Bone marrow (tissue), 2 donors: Measurements from ENCODE around the gene NDNF.

Experiments used
- DNase-seq, 2 donors: peaks; one replicate each; lab custom pipeline; 2025; lab: John Stamatoyannopoulos, UW

NDNF gene

DNA sequence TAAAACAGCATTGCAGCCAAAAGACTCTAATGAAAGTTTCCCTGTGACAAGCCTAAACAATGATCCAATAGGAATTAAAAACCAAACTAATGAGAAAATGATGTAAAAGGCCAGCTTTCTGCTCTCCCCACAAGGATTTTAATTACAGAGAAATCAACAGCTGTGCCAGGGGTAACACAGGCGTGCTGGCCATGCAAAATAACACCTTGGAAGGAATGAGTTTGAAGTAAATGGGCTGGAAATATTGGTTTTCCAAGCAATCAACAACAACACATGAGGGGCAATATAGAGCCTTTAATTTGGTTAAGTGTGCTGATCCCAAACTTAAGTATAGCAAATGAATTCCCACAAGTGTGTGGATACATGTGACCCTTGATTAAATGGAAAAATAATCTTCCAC, 56.9 kb downstream of the NDNF start:
- no peak for DNase-seq

DNA sequence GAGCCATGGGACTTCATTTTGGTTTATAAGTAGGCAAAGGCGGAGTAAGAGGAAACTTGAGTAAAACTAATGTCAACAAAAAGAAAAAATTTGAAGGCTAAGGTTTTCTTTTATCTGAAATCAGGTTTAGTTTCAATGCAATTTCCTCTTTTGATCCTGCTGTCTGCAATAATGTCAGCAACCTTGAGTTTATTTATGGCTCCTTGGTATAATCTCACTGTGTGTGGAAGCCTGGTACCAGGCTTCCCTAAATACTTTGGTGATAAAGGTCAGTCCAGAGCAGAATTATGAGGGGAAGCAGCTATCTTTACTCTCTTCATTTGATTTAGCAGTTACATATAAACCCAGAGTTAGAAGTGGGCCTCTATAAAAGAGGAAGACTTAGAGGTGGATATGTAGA, 57.8 kb downstream of the NDNF start:
- DNase-seq: no peak

DNA sequence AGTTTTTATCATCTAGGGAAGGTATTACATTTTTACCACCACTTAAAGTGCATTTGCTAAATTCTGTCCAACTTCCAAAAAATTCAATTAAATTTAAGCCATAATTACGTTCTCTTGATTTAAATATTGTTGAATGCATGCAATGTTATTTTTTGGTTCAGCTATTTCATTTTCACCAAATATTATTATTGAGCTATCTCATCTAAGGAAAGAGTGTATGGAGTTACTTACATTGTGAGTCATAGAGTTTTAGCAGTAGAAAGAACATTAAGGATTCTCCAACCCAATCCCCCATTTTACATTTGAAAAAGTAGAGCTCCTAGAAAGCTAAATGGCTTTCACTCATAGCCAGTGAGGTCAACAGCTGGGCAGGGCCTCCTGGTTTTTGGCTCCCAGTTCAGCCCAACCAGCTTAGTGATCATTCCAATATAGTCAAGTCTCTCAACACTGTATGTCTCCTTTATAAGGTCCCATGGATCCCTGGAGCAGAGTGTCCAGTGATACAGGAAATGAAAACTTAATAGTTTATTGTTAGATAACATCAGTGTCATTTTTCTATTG, 60.5 kb downstream of the NDNF start:
- no peak for DNase-seq

DNA sequence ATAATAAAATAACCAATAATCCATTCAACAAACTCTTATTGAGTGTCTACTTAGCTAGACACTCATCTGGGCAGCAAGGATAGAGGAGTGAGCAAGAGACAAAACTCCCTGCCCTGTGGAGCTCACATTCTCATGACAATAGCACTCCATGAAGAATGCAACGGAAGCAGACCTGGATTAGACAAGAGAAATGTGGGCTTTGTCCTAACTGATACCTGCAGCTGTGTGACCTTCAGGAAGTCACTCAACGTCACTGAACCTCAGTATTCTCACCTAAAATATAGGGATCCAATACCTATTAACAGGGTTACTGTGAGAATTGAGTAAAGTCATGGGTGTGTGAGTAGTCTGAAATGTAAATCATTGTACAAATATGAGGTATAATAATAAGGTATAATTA, 61.2 kb downstream of the NDNF start:
- no peak for DNase-seq

DNA sequence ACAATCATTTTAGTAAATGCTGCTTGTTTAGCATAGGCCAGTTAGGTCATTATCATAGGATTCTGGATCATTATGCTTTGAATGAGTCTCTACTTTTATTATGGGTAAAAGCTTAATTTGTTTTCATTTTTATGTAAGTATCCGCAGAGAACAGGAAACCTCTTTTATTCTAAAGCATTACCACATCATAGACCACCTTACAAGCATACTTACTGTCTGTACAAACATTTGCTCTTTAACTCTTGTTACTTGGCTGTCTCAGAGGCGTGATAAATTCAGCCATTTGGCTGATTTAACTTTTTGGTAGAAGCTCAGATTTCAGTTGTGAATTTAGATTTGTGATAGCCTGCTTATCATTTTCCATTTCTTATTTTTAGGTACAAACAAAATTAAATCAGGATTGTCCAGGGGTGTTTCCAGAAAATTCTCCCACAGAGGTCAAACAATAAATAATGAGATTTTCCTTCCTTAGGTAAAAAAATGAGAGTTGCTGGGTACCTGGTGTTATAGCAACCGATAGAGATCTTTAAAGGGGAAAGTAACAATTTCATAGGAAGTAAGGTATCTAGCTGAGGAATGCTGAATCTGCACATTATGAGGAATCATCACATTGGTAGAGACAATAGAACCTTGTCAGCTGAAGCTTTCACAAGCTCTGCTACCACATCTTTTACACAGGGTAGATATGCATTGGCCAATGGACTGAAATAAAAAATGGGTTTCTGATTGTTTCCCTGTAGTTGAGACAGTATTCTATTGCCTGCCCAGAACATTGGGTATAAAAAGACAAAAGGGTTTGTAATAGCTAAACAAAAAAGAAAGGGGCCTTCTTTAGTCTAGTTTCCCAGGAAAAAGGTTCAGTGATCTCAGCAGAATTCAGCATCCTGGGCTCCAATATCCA, 62.5 kb downstream of the NDNF start:
- DNase-seq: no peak

DNA sequence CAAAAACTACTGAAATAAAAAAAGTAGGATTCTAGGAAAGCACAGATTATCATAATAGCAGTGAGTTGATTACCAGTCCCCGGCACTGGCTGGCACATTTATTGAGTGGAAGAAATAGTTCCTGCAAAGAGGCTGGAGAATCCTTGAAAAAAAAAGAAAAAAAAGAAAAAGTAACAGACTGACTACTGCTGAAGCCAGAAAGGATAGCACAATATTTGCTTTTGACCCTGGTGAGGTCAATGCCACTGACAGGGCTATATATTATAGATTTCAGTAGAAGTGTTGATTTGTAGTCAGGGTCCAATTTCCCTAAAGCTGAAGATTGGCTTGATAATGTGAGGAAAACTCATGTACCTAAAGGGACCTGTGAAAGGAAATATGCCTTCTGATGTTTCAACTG, 64.7 kb downstream of the NDNF start:
- no peak for DNase-seq

DNA sequence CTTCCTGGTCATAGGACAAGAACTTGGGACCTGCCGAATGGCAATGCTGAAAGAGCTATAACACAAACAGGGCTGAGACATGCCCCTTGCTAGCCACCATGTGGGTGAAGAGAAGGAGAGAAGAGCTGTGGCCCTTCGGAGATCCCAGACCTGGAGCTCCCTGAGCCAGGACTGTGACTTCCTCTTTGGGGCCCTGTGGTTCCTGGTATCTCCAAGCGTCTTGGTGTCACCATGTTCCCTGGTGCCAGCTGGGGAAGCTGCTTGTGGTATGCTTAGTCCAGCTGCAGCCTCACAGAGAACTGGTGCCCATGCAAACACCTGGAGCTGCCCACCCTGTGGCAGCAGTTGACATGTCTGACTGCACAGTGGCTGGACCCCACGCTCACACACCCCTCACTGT, 68.5 kb downstream of the NDNF start:
- no peak for DNase-seq

DNA sequence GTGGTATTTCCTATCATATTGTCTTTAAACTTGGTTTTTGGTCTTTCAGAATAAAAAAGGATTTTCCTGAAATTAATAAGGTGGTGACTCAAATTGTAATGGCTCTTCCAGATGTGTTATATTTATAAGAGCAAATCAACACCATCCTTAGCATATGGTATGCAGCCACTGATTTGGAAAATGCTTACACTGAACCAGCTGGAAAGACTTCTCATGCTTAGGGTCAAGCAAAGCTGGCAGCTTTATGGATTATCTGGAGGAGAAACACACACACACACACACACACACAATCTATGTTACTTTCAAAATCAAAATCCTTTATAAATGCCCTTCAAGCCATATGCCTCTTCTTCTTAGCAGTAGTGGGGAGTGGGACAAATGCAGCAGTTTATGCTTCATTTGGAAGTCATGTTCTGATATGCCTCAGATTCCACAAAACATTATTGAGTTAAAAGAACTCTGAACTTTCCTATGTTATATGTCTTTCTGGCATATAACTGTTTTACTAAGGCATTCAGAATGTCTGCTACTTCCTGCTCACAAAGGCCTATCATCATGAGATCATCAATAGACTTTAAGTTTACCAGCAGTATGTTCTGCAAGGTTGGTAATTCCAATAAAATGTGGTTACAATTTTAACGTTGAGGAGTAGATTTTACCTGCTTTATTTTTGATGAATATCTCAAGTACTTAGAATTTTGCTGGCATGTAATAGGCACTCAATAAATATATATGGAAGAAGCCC, 76.9 kb downstream of the NDNF start:
- no peak for DNase-seq

DNA sequence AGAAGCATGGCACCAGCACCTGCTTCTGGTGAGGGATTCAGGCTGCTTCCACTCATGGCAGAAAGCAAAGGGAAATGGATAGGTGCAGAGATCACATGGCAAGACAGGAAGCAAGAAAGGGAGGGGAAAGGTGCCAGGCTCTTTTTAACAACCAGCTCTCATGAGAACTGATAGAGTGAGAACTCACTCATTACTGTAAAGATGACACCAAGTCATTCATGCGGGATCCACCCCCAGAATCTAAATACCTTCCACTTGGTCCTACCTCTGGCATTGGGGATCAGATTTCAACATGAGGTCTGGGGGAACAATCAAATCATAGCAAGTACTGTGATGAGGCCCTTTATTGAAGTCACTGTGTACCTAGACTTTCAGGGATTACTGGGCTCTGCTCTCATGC, 77.8 kb downstream of the NDNF start:
- no peak for DNase-seq

DNA sequence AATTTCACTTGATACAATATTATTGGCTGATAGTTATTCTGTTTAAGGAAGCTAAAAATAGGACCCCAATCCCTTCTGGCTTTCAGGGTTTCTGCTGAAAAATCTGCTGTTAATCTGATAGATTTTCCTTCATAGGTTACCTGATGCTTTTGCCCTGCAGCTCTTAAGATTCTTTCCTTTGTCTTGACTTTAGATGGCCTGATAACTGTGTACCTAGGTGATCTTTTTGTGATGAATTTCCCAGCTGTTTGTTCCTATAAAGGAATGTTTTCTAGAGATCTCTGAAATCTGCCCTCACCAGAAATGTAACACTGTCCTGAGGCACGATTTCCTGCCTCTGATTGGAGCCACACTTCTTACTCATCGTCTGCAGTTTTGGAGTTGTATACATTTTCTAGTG, 80.5 kb downstream of the NDNF start:
- DNase-seq: no peak

DNA sequence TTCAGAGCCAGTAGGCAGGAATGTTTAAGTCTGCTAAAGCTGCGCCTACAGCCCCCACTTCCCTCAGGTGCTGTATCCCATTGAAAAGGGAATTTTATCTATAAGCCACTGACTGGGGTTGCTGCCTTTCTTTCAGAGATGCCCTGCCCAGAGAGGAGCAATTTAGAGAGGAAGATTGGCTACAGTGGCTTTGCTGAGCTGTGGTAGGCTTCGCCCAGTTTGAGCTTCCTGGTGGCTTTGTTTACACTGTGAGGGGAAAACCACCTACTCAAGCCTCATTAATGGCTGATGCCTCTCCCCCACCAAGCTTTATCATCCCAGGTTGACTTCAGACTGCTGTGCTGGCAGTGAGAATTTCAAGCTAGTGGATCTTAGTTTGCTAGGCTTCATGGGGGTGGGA, 82.1 kb downstream of the NDNF start:
- no peak for DNase-seq
